K562 (cell line): Measurements from ENCODE around the gene TLE3. TPM values are rescaled to one million over a fixed set of nuclear protein-coding genes. Genes with fewer than 3 reads are reported as not detected.

Source experiments
- ATAC-seq: fragments of 200-7000 bp; cut with Tn5 transposase; 3 replicates; pipeline ENCODE4 v1.9.1; 2020; ENCODE audit warnings: moderate library complexity
- BruUV-seq: library from RNA; stranded (reverse); fragments of 400-500 nt; replicated peaks from 2 replicates; lab custom pipeline; 2021; lab: Mats Ljungman, UMichigan
- CTCF ChIA-PET: fragments of 300-600 bp; formaldehyde crosslinking; extraction: SDS; loops from one replicate; lab custom pipeline; 2021; ENCODE audit warnings: low intra/inter-chr PET ratio; lab: Yijun Ruan, JAX
- POLR2A ChIA-PET: fragments of 300-600, 350-650 bp; sonication (Branson Sonifier 250); formaldehyde crosslinking; extraction: SDS; loops from one replicate; lab custom pipeline; 2021; ENCODE audit warnings: antibody characterized with exemption, inconsistent platforms; lab: Yijun Ruan, JAX
- DNase-seq, 4 experiments: peaks; one replicate each; pipeline versions ENCODE4 v3.0.0 to v3.0.0-alpha.2; 2011 to 2018; ENCODE audit warnings: low spot score in 3 of 4, mixed read lengths in 3 of 4; ENCODE audit errors: extremely low read depth in 1 of 4
- FAIRE-seq: peaks from 2 replicates; lab custom pipeline; 2011; peaks lifted over from hg19 to GRCh38; lab: Jason Lieb, UNC
- H2AFZ ChIP-seq: 2 replicates; pipeline ENCODE4 v1.6.0; 2011; ENCODE audit warnings: low read depth, low read length, control low read depth, inconsistent platforms
- H3K27ac ChIP-seq: fragments of 200-600 bp; 3 replicates; pipeline ENCODE4 v1.8.0; 2011; ENCODE audit warnings: low read depth, mild to moderate bottlenecking, control low read depth, inconsistent platforms, low read length, moderate library complexity, mixed read lengths; ENCODE audit errors: extremely low read depth
- H3K27me3 ChIP-seq, 2 experiments: fragments of 300-600 bp in 1 of 2; 2 replicates in 1 of 2; 3 replicates in 1 of 2; pipeline versions ENCODE4 v1.6.0 to v1.8.0; 2011; ENCODE audit warnings: inconsistent platforms in 2 of 2, low read length in 2 of 2, mild to moderate bottlenecking in 1 of 2, mixed read lengths in 1 of 2, moderate library complexity in 1 of 2; ENCODE audit not compliant: control insufficient read depth in 2 of 2, insufficient read depth in 2 of 2
- H3K36me3 ChIP-seq: fragments of 300-600 bp; 3 replicates; pipeline ENCODE4 v1.8.0; 2011; ENCODE audit warnings: mild to moderate bottlenecking, low read length, inconsistent platforms; ENCODE audit not compliant: control insufficient read depth, insufficient read depth
- H3K4me1 ChIP-seq, 2 experiments: fragments of 200-600 bp in 1 of 2; replicated peaks in 1 of 2; 2 replicates in 1 of 2; 3 replicates in 1 of 2; pipeline versions ENCODE4 v1.5.1 to v1.8.0; 2011; ENCODE audit warnings: inconsistent platforms in 2 of 2, low read length in 2 of 2, mild to moderate bottlenecking in 1 of 2, mixed read lengths in 1 of 2, moderate library complexity in 1 of 2; ENCODE audit not compliant: control insufficient read depth in 2 of 2, insufficient read depth in 2 of 2
- H3K4me2 ChIP-seq: 2 replicates; pipeline ENCODE4 v1.6.1; 2011; ENCODE audit warnings: low read length, control low read depth, inconsistent platforms, mixed read lengths; ENCODE audit not compliant: insufficient read depth
- H3K4me3 ChIP-seq: fragments of 200-600 bp; sonication (generic), shearing (Covaris generic); 2 replicates; pipeline ENCODE4 v1.5.1; 2016; ENCODE audit warnings: control low read depth, inconsistent platforms
- H3K79me2 ChIP-seq: fragments of 200-600 bp; 3 replicates; pipeline ENCODE4 v1.8.0; 2011; ENCODE audit warnings: low read length, inconsistent platforms; ENCODE audit not compliant: control insufficient read depth, insufficient read depth
- H3K9ac ChIP-seq, 2 experiments: 2 replicates each; pipeline versions ENCODE4 v1.6.0 to v1.6.1; 2011; ENCODE audit warnings: low read depth in 2 of 2, low read length in 2 of 2, control low read depth in 1 of 2, inconsistent platforms in 1 of 2, mild to moderate bottlenecking in 1 of 2, mixed read lengths in 1 of 2; ENCODE audit not compliant: insufficient read depth in 1 of 2
- H3K9me1 ChIP-seq: one replicate; pipeline ENCODE4 v1.6.0; 2011; ENCODE audit warnings: inconsistent platforms, mild to moderate bottlenecking, low read length, moderate library complexity; ENCODE audit not compliant: control insufficient read depth, insufficient read depth
- H3K9me3 ChIP-seq: replicated peaks from 2 replicates; pipeline ENCODE4 v1.5.1; 2011; ENCODE audit warnings: low read depth, low read length, inconsistent platforms; ENCODE audit not compliant: control insufficient read depth, insufficient read depth
- H4K20me1 ChIP-seq: replicated peaks from 2 replicates; pipeline ENCODE4 v1.6.1; 2011; ENCODE audit warnings: low read length, inconsistent platforms, mixed read lengths; ENCODE audit not compliant: control insufficient read depth, insufficient read depth
- CTCF ChIP-seq, 3 experiments: IDR thresholded peaks in 2 of 3; conservative IDR thresholded peaks in 1 of 3; 2 replicates each; pipeline ENCODE4 v1.5.1; 2011 to 2012; ENCODE audit warnings: low read length in 3 of 3, mild to moderate bottlenecking in 3 of 3, control low read depth in 2 of 3, improper control_type of control experiment in 1 of 3, inconsistent platforms in 1 of 3, low read depth in 1 of 3, mixed read lengths in 1 of 3, moderate library complexity in 1 of 3; ENCODE audit not compliant: insufficient read depth in 2 of 3
- SNIP1 ChIP-seq: fragments of 450-650 bp; IDR thresholded peaks from 2 replicates; pipeline ENCODE4 v1.7.1; 2017; ENCODE audit warnings: low read depth, mild to moderate bottlenecking
- WGBS: fragments of 100-300 bp; shearing (Covaris generic); methylation state at CpG from one replicate; pipeline ENCODE4 v1.1.6; 2016; ENCODE audit warnings: low coverage, mixed read lengths; ENCODE audit not compliant: insufficient coverage; ENCODE audit errors: missing lambda C conversion rate; 5-methylcytosine and 5-hydroxymethylcytosine counted together
- in situ Hi-C: fragments of 300-500 bp; cut with MboI; formaldehyde crosslinking; loops from 4 replicates; pipeline ENCODE4 v1.15.0; 2018; ENCODE audit warnings: inconsistent platforms, mixed read lengths
- intact Hi-C: fragments of 100-400 bp; cut with micrococcal nuclease; formaldehyde crosslinking; loops from 2 replicates; pipeline ENCODE4 v1.14.2; 2022
- polyA plus RNA-seq, 8 experiments: library from polyadenylated mRNA; depleted of rRNA in 4 of 8; stranded (reverse) in 5 of 8; unstranded in 3 of 8; fragments of >200 nt; fragmentation: Nextera tagmentation in 2 of 8; fragmentation: Illumina TruSeq in 1 of 8; extraction: Ambion mirVana in 2 of 8; extraction: Trizol in 1 of 8; gene quantifications; 2 replicates each; pipeline versions ENCODE4 v1.2.1 to v1.2.3, GENCODE V29; 2011 to 2014; ENCODE audit warnings: inconsistent platforms in 1 of 8, missing spikeins in 1 of 8
- total RNA-seq, 7 experiments: library from RNA; depleted of rRNA in 6 of 7; stranded (reverse); fragments of >200 nt in 6 of 7; fragmentation: Illumina TruSeq in 2 of 7; extraction: Trizol in 2 of 7; gene quantifications; 2 replicates each; pipeline versions ENCODE4 v1.2.1 to v1.2.3, GENCODE V29; 2011 to 2021; ENCODE audit warnings: low replicate concordance in 1 of 7

Gene TLE3
- total and polyA plus RNA-seq, 9 of the 15 experiments (the other 6 are each of a cell fraction or from before 2014, with no cell fraction given): 1.5 to 84.2 (median 14.1) TPM

DNA sequence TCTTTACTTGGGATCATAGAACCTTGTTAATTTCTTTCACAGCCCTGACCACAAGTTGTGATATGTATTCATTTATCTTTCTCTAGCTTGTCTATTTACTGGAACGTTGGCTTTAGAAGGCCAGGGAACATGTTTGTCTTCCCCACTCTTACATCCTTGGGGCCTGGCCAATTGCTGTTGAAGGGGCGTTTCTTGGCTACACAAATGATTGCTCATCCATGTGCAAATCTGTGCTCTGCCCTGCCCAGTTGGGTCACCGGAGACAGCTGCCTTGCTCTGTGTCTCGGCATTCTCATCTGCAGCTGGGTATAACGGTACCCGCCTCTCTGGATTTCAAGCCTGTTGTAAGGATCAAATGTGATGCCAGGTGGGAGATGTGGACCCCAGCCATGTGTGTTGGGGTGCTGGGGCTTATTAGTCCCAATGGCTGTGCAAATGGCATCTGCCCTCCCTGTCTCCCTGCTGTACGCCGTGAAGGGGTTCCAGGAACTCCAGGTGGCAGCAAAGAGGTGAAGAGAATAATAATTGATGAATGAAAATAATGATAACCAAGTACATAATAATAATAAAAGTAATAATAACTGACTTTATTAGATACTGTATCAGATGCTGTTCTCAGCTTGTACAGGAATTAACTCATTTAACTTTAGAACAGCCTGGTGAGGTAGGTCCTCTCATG, 24.0 kb upstream of the TLE3 start:
- H3K27me3 ChIP-seq: peaks cover 6 to 39% of the 10 kb centered on the region in 2 experiments; a peak in 4 of 5 replicates
- ATAC-seq (no peak), FAIRE-seq (no peak), DNase-seq (no peak)
- H3K4me1 ChIP-seq: no peaks in the 10 kb centered on the region
- H3K27ac ChIP-seq: no peak overlapping the region
- in situ Hi-C loops: no loop called here
- intact Hi-C loops: no loop called here
- no peak overlapping the region for H3K4me2 ChIP-seq
- ChIA-PET CTCF (no interaction called here), POLR2A (interaction anchor here (0.7 to 1.7 kb wide), 5 partner anchors 10 to 669 kb away, joined by 3 to 4 read pairs (median 4); partner anchors contain the start of gene RPLP1)
- 3% methylated on average over 8 of the region's 8 CpGs for WGBS
- BruUV-seq: no TSS peak
- H3K36me3 ChIP-seq: no peaks in the 10 kb centered on the region
- H2AFZ ChIP-seq: no peak overlapping the region
- no peak overlapping the region for H3K9ac ChIP-seq
- peak in 1 of 3 experiments; percentile 4; a peak in 1 of 6 replicates for TF ChIP-seq CTCF (IDR thresholded peaks at IDR 0.05 in 2 of 3, conservative IDR thresholded peaks at IDR 0.05 in 1 of 3; ENCODE audit: insufficient read depth in 2 of 3, low read depth in 1 of 3, low read length in 3 of 3)
- no peak for TF ChIP-seq SNIP1
- H3K9me3 ChIP-seq: no peaks in the 10 kb centered on the region
- H4K20me1 ChIP-seq: 0 out of 2 replicates have a peak, but pooled peaks cover 5% of the 10 kb centered on the region
- no peak overlapping the region for H3K4me3 ChIP-seq
- no peaks in the 10 kb centered on the region for H3K79me2 ChIP-seq
- no peaks in the 10 kb centered on the region for H3K9me1 ChIP-seq
